MCF 10A (cell line): Measurements from ENCODE around the gene DNAJC16. TPM values are rescaled to one million over a fixed set of nuclear protein-coding genes. Genes with fewer than 3 reads are reported as not detected.

Experiments
- BruUV-seq: library from RNA; stranded (reverse); fragments of 400-500 nt; replicated peaks from 2 replicates; lab custom pipeline; 2021; lab: Mats Ljungman, UMichigan
- CTCF ChIA-PET: fragments of 300-600 bp; sonication (Branson Sonifier 250); formaldehyde crosslinking; extraction: SDS; loops from one replicate; lab custom pipeline; 2021; ENCODE audit warnings: antibody characterized with exemption, inconsistent platforms; lab: Yijun Ruan, JAX
- POLR2A ChIA-PET: fragments of 300-600, 350-650 bp; sonication (Branson Sonifier 250); formaldehyde crosslinking; extraction: SDS; loops from one replicate; lab custom pipeline; 2020; ENCODE audit warnings: antibody characterized with exemption, inconsistent platforms; lab: Yijun Ruan, JAX
- DNase-seq: peaks from one replicate; pipeline ENCODE4 v3.0.0-alpha.2; 2018; ENCODE audit not compliant: unreplicated experiment
- H3K27ac Mint-ChIP-seq: one replicate; pipeline ENCODE4 v1.8.0; 2022; ENCODE audit warnings: mild to moderate bottlenecking, low read depth, mixed read lengths; ENCODE audit not compliant: unreplicated experiment
- H3K27me3 Mint-ChIP-seq: one replicate; pipeline ENCODE4 v1.8.0; 2022; ENCODE audit warnings: mixed read lengths; ENCODE audit not compliant: insufficient read depth, unreplicated experiment
- H3K36me3 Mint-ChIP-seq: one replicate; pipeline ENCODE4 v1.8.0; 2022; ENCODE audit warnings: mild to moderate bottlenecking, moderate library complexity, mixed read lengths; ENCODE audit not compliant: insufficient read depth, unreplicated experiment
- H3K4me1 Mint-ChIP-seq: one replicate; pipeline ENCODE4 v1.8.0; 2022; ENCODE audit warnings: mixed read lengths; ENCODE audit not compliant: insufficient read depth, unreplicated experiment
- H3K4me3 Mint-ChIP-seq: one replicate; pipeline ENCODE4 v1.8.0; 2022; ENCODE audit warnings: mild to moderate bottlenecking, moderate library complexity, mixed read lengths; ENCODE audit not compliant: unreplicated experiment
- H3K9me3 Mint-ChIP-seq: one replicate; pipeline ENCODE4 v1.8.0; 2022; ENCODE audit warnings: mixed read lengths; ENCODE audit not compliant: unreplicated experiment
- CTCF ChIP-seq: fragments of 200-600 bp; IDR thresholded peaks from one replicate; pipeline ENCODE4 v1.8.0; 2022; ENCODE audit warnings: antibody characterized with exemption, mild to moderate bottlenecking; ENCODE audit not compliant: unreplicated experiment
- intact Hi-C: fragments of 100-400 bp; cut with micrococcal nuclease; formaldehyde crosslinking; loops from 2 replicates; pipeline ENCODE4 v1.14.1; 2022
- total RNA-seq: library from RNA; stranded (reverse); gene quantifications from 2 replicates; pipeline ENCODE4 v1.2.3, GENCODE V29; 2022

The DNAJC16 gene
- total RNA-seq, 1 experiment from 2014 or later = 17.2 TPM

GRCh38 chr1:15605398-15606383 lies 79.0 kb downstream of the DNAJC16 start:
- Mint-ChIP-seq H3K9me3 (no peaks in the 10 kb centered on the region), H3K27me3 (no peaks in the 10 kb centered on the region), H3K36me3 (no peaks in the 10 kb centered on the region), H3K4me1 (peaks cover 6% of the 10 kb centered on the region), H3K27ac (no peak overlapping the region), H3K4me3 (no peak overlapping the region)
- no peak for DNase-seq
- CTCF ChIA-PET = no interaction called here
- POLR2A ChIA-PET = interaction anchor here (0.6 to 4.1 kb wide), 4 partner anchors 11 to 136 kb away, joined by 3 to 78 read pairs (median 4); partner anchors contain the start of gene DDI2
- TF ChIP-seq CTCF = no peak
- no TSS peak for BruUV-seq
- intact Hi-C loops = no loop called here

- intact Hi-C loops = no loop called here
- ChIA-PET POLR2A (interaction anchor here (2.3 kb wide), 1 partner anchor 8 kb away, joined by 8 read pairs; the partner anchor contains the start of gene DDI2), CTCF (no interaction called here)
- no TSS peak for BruUV-seq
- Mint-ChIP-seq H3K27me3 (no peaks in the 10 kb centered on the region), H3K36me3 (no peaks in the 10 kb centered on the region), H3K4me3 (no peak overlapping the region), H3K27ac (no peak overlapping the region), H3K4me1 (no peaks in the 10 kb centered on the region), H3K9me3 (no peaks in the 10 kb centered on the region)
- no peak for TF ChIP-seq CTCF
- DNase-seq = no peak
Measured at GRCh38 chr1:15609631-15610030, 83.0 kb downstream of the DNAJC16 start.

GRCh38 chr1:15610167-15610566 lies 83.5 kb downstream of the DNAJC16 start:
- no peaks in the 10 kb centered on the region for H3K9me3 Mint-ChIP-seq
- no peak overlapping the region for H3K27ac Mint-ChIP-seq
- no peaks in the 10 kb centered on the region for H3K4me1 Mint-ChIP-seq
- intact Hi-C loops = no loop called here
- no TSS peak for BruUV-seq
- no peak for DNase-seq
- TF ChIP-seq CTCF = no peak
- POLR2A ChIA-PET = interaction anchor here (0.6 to 2.3 kb wide), 4 partner anchors 8 to 113 kb away, joined by 3 to 8 read pairs (median 4); partner anchors contain the start of gene DDI2
- no peaks in the 10 kb centered on the region for H3K36me3 Mint-ChIP-seq
- CTCF ChIA-PET = interaction anchor here (0.6 kb wide), 1 partner anchor 437 kb away, joined by 3 read pairs; no protein-coding TSS in a partner anchor
- no peaks in the 10 kb centered on the region for H3K27me3 Mint-ChIP-seq
- no peak overlapping the region for H3K4me3 Mint-ChIP-seq
